Stimulated activated CD4-positive, alpha-beta T cell treated with anti-CD3 and anti-CD28 coated beads, TNF-alpha, amount 100 ng/mL, for 24 hours (primary cell): ENCODE measurements around the gene YWHAG.
"Not testable (repeated sequence)": the region's sequence is repeated elsewhere in the genome, so short reads cannot be mapped to it uniquely, and the experiment has no call there.

ENCODE experiments used
- DNase-seq, 3 experiments: peaks; one replicate each; pipeline ENCODE4 v3.0.0-alpha.2; 2020; ENCODE audit warnings: low read depth in 3 of 3

Gene YWHAG

GRCh38 chr7:76325092-76325491 is 33.7 kb downstream of the YWHAG start:
- DNase-seq: no peak

- peak in 2 of 3 experiments; percentile 50 to 54 for DNase-seq
Measured at GRCh38 chr7:76318488-76319353, 40.1 kb downstream of the YWHAG start.

- peak; percentile 89 to 96 (median 89) for DNase-seq
Measured at GRCh38 chr7:76317782-76318487, 40.9 kb downstream of the YWHAG start.

GRCh38 chr7:76316984-76317781 is 41.6 kb downstream of the YWHAG start:
- DNase-seq: no peak

- no peak for DNase-seq
Measured at GRCh38 chr7:76315364-76315763, 43.4 kb downstream of the YWHAG start.

GRCh38 chr7:76314740-76315139 is 44.1 kb downstream of the YWHAG start:
- not testable (repeated sequence) for DNase-seq

GRCh38 chr7:76314042-76314721 is 44.6 kb downstream of the YWHAG start:
- peak; percentile 93 to 95 (median 95) for DNase-seq

- not testable (repeated sequence) for DNase-seq
Measured at GRCh38 chr7:76311838-76312237, 47.0 kb downstream of the YWHAG start.

- DNase-seq: no peak
Measured at GRCh38 chr7:76310102-76310957, 48.5 kb downstream of the YWHAG start.

- not testable (repeated sequence) for DNase-seq
Measured at GRCh38 chr7:76309341-76310101, 49.3 kb downstream of the YWHAG start.

- DNase-seq: not testable (repeated sequence)
Measured at GRCh38 chr7:76308874-76309273, 49.9 kb downstream of the YWHAG start.

- DNase-seq: no peak
Measured at GRCh38 chr7:76304888-76305375, 53.9 kb downstream of the YWHAG start.

GRCh38 chr7:76303202-76304147 is 55.3 kb downstream of the YWHAG start:
- DNase-seq: peak; percentile 57 to 75 (median 64)

GRCh38 chr7:76302347-76303201 is 56.2 kb downstream of the YWHAG start, which contains the start of gene HSPB1:
Gene HSPB1, plus strand, starts transcription at chr7:76302673. Its CDS starts 40 bp downstream, at chr7:76302713.
- DNase-seq: no peak

GRCh38 chr7:76301000-76301399 is 57.8 kb downstream of the YWHAG start:
- DNase-seq: no peak

GRCh38 chr7:76300166-76300731 is 58.5 kb downstream of the YWHAG start:
- DNase-seq: no peak
